Endodermal cell (in vitro differentiated cells): ENCODE data around the gene ZGLP1. TPM values are rescaled to one million over a fixed set of nuclear protein-coding genes. Genes with fewer than 3 reads are reported as not detected.

ENCODE experiments used
- DNase-seq: peaks from one replicate; pipeline ENCODE4 v3.0.0-alpha.2; 2017
- H3K27ac ChIP-seq: 2 replicates; pipeline ENCODE4 v1.5.1; 2013; ENCODE audit warnings: mild to moderate bottlenecking, low read depth, low read length, moderate library complexity
- H3K27me3 ChIP-seq: 2 replicates; pipeline ENCODE4 v1.6.1; 2013; ENCODE audit warnings: mild to moderate bottlenecking, low read length, moderate library complexity; ENCODE audit not compliant: insufficient read depth, control insufficient read depth, poor library complexity, severe bottlenecking
- H3K36me3 ChIP-seq: 2 replicates; pipeline ENCODE4 v1.7.0; 2013; ENCODE audit warnings: mild to moderate bottlenecking, low read length, moderate library complexity; ENCODE audit not compliant: control insufficient read depth, insufficient read depth
- H3K4me1 ChIP-seq: one replicate; pipeline ENCODE4 v1.7.0; 2013; ENCODE audit warnings: low read length; ENCODE audit not compliant: control insufficient read depth, insufficient read depth
- H3K4me3 ChIP-seq: 2 replicates; pipeline ENCODE4 v1.5.1; 2013; ENCODE audit warnings: mild to moderate bottlenecking, low read length, moderate library complexity
- H3K9ac ChIP-seq: 2 replicates; pipeline ENCODE4 v1.6.1; 2013; ENCODE audit warnings: mild to moderate bottlenecking, low read length, moderate library complexity; ENCODE audit not compliant: poor library complexity, severe bottlenecking; ENCODE audit errors: extremely low read depth
- H3K9me3 ChIP-seq: 2 replicates; pipeline ENCODE4 v1.6.1; 2013; ENCODE audit warnings: mild to moderate bottlenecking, low read length, moderate library complexity; ENCODE audit not compliant: control insufficient read depth
- H3K27ac Mint-ChIP-seq: 2 replicates; pipeline ENCODE4 v1.8.0; 2020; ENCODE audit warnings: mixed read lengths
- H3K27me3 Mint-ChIP-seq: 2 replicates; pipeline ENCODE4 v1.8.0; 2021; ENCODE audit warnings: mild to moderate bottlenecking, mixed read lengths; ENCODE audit not compliant: insufficient read depth
- H3K36me3 Mint-ChIP-seq: 2 replicates; pipeline ENCODE4 v1.8.0; 2020; ENCODE audit warnings: low read depth, mixed read lengths
- H3K4me1 Mint-ChIP-seq: 2 replicates; pipeline ENCODE4 v1.8.0; 2020; ENCODE audit warnings: mixed read lengths
- H3K4me3 Mint-ChIP-seq: 2 replicates; pipeline ENCODE4 v1.8.0; 2020; ENCODE audit warnings: mild to moderate bottlenecking, moderate library complexity, mixed read lengths
- H3K9me3 Mint-ChIP-seq: 2 replicates; pipeline ENCODE4 v1.8.0; 2020; ENCODE audit warnings: mild to moderate bottlenecking, mixed read lengths
- WGBS, 2 experiments: methylation state at CpG; one replicate each; pipeline versions ENCODE4 v1.1.5 to v1.1.7; 2013; ENCODE audit warnings: missing lambda C conversion rate in 2 of 2, mixed read lengths in 1 of 2; ENCODE audit not compliant: insufficient coverage in 1 of 2, insufficient read length in 1 of 2; 5-methylcytosine and 5-hydroxymethylcytosine counted together
- total RNA-seq, 2 donors: library from RNA; stranded (reverse); fragmentation: NEBNext Ultra II Directional in 1 of 2; extraction: Animal tissue kit (Norgen Biotek cat#: 25700) in 1 of 2; gene quantifications; 2 replicates in 1 of 2; 3 replicates in 1 of 2; pipeline ENCODE4 v1.2.1, GENCODE V29; 2021
- TF ChIP-seq, protein P1 (sequence below): fragments of 200-600 bp; sonication (generic); conservative IDR thresholded peaks from 2 replicates; pipeline ENCODE4 v1.5.0; 2021; ENCODE audit warnings: antibody characterized with exemption, mild to moderate bottlenecking

The ZGLP1 gene
- total RNA-seq, 2 donors from 2014 or later = 4.5 to 7.8 TPM

DNA sequence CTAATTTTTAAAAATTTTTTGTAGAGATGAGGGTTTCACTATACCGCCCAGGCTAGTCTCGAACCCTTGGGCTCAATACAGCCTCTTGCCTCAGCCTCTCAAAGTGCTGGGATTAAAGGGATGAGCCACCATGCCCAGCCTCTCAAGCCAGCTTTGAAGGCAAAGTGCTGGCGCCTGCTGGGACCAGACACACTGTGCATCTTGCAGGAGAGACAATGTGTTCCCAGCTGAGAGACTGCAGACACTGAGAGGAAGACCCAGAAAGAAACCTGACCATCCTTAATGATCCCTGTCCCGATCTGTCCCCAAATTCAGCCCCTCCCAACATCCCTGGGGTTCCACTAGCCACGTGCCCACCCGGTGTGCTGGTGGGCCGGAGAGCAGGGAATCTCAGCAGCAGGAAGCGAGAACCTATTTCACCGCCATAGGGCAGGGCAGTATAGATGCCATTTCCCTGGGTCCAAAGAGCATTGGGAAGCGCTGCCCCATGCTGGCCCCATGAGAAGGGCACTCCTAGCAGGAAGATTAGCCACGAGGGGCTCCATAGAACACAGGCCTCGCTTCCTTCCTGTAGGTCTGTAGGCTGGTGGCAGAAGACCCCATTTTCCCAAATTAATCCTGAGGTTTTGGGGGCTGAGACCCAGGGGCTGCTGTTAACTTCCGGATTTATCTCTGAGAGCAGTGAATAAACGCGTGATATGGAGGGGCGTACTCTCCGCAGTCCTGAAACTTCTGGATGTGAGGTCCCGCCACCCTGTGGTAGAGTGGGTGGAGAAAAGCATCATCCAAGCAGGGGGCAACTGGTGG lies 22.7 kb upstream of the ZGLP1 start:
- TF ChIP-seq, protein P1, sequence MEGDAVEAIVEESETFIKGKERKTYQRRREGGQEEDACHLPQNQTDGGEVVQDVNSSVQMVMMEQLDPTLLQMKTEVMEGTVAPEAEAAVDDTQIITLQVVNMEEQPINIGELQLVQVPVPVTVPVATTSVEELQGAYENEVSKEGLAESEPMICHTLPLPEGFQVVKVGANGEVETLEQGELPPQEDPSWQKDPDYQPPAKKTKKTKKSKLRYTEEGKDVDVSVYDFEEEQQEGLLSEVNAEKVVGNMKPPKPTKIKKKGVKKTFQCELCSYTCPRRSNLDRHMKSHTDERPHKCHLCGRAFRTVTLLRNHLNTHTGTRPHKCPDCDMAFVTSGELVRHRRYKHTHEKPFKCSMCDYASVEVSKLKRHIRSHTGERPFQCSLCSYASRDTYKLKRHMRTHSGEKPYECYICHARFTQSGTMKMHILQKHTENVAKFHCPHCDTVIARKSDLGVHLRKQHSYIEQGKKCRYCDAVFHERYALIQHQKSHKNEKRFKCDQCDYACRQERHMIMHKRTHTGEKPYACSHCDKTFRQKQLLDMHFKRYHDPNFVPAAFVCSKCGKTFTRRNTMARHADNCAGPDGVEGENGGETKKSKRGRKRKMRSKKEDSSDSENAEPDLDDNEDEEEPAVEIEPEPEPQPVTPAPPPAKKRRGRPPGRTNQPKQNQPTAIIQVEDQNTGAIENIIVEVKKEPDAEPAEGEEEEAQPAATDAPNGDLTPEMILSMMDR = peak; percentile 29
- H3K36me3 Mint-ChIP-seq = peaks cover 26% of the 10 kb centered on the region
- DNase-seq = peak; percentile 60
- peaks cover 12% of the 10 kb centered on the region for H3K4me1 Mint-ChIP-seq
- Histone ChIP-seq H3K9ac (peak overlapping the region; percentile 80), H3K27me3 (no peaks in the 10 kb centered on the region), H3K4me3 (peak overlapping the region; percentile 95), H3K4me1 (peaks cover 3% of the 10 kb centered on the region), H3K27ac (peak overlapping the region; percentile 98), H3K36me3 (peaks cover 29% of the 10 kb centered on the region), H3K9me3 (no peaks in the 10 kb centered on the region)
- H3K9me3 Mint-ChIP-seq = no peaks in the 10 kb centered on the region
- H3K27ac Mint-ChIP-seq = peak overlapping the region; percentile 96
- peak overlapping the region; percentile 94 for H3K4me3 Mint-ChIP-seq
- no peaks in the 10 kb centered on the region for H3K27me3 Mint-ChIP-seq
- WGBS, 2 experiments = 45 to 62% methylated on average over 4 to 18 of the region's 18 CpGs

DNA sequence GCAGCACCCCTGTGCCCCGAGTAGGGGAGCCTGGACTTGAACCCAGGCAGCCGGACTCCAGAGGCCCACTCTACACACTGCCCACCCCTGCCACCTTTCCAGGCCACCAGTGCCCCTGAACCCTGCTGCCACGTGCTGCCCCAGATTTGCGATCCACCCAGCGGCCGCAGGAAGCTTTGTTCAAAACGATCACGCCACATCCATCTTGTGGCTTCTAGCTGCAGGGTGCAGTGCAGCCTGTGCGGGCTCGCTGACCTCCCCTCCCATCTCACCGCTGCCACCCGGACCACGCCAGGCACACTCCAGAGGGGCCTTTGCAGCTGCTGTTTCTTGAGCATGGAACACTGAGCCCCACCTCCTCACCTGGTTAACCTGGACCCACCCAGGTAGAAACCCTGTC lies 19.9 kb upstream of the ZGLP1 start:
- no peaks in the 10 kb centered on the region for H3K27me3 Mint-ChIP-seq
- Histone ChIP-seq H3K9me3 (no peaks in the 10 kb centered on the region), H3K9ac (no peak overlapping the region), H3K4me1 (peaks cover 3% of the 10 kb centered on the region), H3K4me3 (no peak overlapping the region), H3K36me3 (peaks cover 38% of the 10 kb centered on the region), H3K27ac (no peak overlapping the region), H3K27me3 (no peaks in the 10 kb centered on the region)
- no peak overlapping the region for H3K27ac Mint-ChIP-seq
- H3K9me3 Mint-ChIP-seq = no peaks in the 10 kb centered on the region
- no peak overlapping the region for H3K4me3 Mint-ChIP-seq
- 89 to 93% methylated on average over 9 to 13 of the region's 13 CpGs for WGBS, 2 experiments
- no peak for DNase-seq
- peaks cover 7% of the 10 kb centered on the region for H3K4me1 Mint-ChIP-seq
- peaks cover 37% of the 10 kb centered on the region for H3K36me3 Mint-ChIP-seq
- TF ChIP-seq, protein P1 = no peak

DNA sequence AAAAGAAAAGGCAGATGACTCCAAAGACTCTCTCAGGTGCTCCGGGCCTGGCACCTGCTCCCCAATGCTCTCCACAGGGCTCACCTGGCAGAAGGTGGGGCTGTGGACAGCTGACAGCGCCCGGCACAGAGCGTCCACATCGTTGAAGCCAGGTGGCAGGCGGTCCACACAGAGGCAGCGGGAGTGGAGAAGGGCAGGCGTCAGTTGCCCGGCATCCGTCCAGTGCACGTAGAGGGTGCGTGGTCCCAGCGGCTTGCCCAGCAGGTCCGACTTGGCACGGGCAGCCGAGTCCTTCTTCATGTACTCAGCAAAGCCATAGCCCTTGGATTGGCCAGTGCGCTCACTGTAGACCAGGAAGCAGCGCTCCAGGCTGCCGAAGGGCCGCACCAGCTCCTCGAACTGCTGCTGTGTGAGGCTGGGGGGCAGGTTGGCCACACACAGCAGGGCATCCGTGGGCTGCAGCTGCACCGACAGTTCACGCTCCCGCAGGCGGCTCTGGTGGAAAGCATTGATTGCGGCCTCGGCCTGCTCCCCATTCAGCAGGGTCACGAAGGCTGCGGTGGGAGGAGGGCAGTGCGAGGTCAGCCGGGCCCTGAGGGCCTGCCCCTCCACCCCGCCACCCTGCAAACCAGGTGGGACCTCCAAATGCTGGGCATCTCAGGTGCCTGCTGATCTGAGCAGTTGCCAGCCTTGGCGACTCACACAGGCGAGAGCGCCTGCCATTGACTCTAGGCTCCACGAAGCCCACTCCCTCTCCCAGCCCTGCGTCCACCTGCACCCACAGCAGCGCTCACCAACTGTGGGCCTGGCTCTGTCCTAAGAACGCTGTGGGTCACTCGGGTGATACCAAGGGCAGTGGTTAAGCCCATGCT lies 19.2 kb upstream of the ZGLP1 start:
- Histone ChIP-seq H3K27me3 (no peaks in the 10 kb centered on the region), H3K9ac (no peak overlapping the region), H3K27ac (no peak overlapping the region), H3K36me3 (peaks cover 38% of the 10 kb centered on the region), H3K4me1 (peaks cover 3% of the 10 kb centered on the region), H3K9me3 (no peaks in the 10 kb centered on the region), H3K4me3 (no peak overlapping the region)
- TF ChIP-seq, protein P1 = no peak
- WGBS, 2 experiments = 94 to 96% methylated on average over 25 to 41 of the region's 41 CpGs
- no peak overlapping the region for H3K4me3 Mint-ChIP-seq
- no peak for DNase-seq
- peaks cover 43% of the 10 kb centered on the region for H3K36me3 Mint-ChIP-seq
- peaks cover 7% of the 10 kb centered on the region for H3K4me1 Mint-ChIP-seq
- H3K27ac Mint-ChIP-seq = no peak overlapping the region
- no peaks in the 10 kb centered on the region for H3K9me3 Mint-ChIP-seq
- H3K27me3 Mint-ChIP-seq = no peaks in the 10 kb centered on the region
